K562 (cell line): Measurements from ENCODE around the gene ALB. TPM values are rescaled to one million over a fixed set of nuclear protein-coding genes. Genes with fewer than 3 reads are reported as not detected.

Experiments
- ATAC-seq: fragments of 200-7000 bp; cut with Tn5 transposase; 3 replicates; pipeline ENCODE4 v1.9.1; 2020; ENCODE audit warnings: moderate library complexity
- BruUV-seq: library from RNA; stranded (reverse); fragments of 400-500 nt; replicated peaks from 2 replicates; lab custom pipeline; 2021; lab: Mats Ljungman, UMichigan
- CTCF ChIA-PET: fragments of 300-600 bp; formaldehyde crosslinking; extraction: SDS; loops from one replicate; lab custom pipeline; 2021; ENCODE audit warnings: low intra/inter-chr PET ratio; lab: Yijun Ruan, JAX
- POLR2A ChIA-PET: fragments of 300-600, 350-650 bp; sonication (Branson Sonifier 250); formaldehyde crosslinking; extraction: SDS; loops from one replicate; lab custom pipeline; 2021; ENCODE audit warnings: antibody characterized with exemption, inconsistent platforms; lab: Yijun Ruan, JAX
- DNase-seq, 4 experiments: peaks; one replicate each; pipeline versions ENCODE4 v3.0.0 to v3.0.0-alpha.2; 2011 to 2018; ENCODE audit warnings: low spot score in 3 of 4, mixed read lengths in 3 of 4; ENCODE audit errors: extremely low read depth in 1 of 4
- FAIRE-seq: peaks from 2 replicates; lab custom pipeline; 2011; peaks lifted over from hg19 to GRCh38; lab: Jason Lieb, UNC
- H2AFZ ChIP-seq: 2 replicates; pipeline ENCODE4 v1.6.0; 2011; ENCODE audit warnings: low read depth, low read length, control low read depth, inconsistent platforms
- H3K27ac ChIP-seq: fragments of 200-600 bp; 3 replicates; pipeline ENCODE4 v1.8.0; 2011; ENCODE audit warnings: low read depth, mild to moderate bottlenecking, control low read depth, inconsistent platforms, low read length, moderate library complexity, mixed read lengths; ENCODE audit errors: extremely low read depth
- H3K27me3 ChIP-seq, 2 experiments: fragments of 300-600 bp in 1 of 2; 2 replicates in 1 of 2; 3 replicates in 1 of 2; pipeline versions ENCODE4 v1.6.0 to v1.8.0; 2011; ENCODE audit warnings: inconsistent platforms in 2 of 2, low read length in 2 of 2, mild to moderate bottlenecking in 1 of 2, mixed read lengths in 1 of 2, moderate library complexity in 1 of 2; ENCODE audit not compliant: control insufficient read depth in 2 of 2, insufficient read depth in 2 of 2
- H3K36me3 ChIP-seq: fragments of 300-600 bp; 3 replicates; pipeline ENCODE4 v1.8.0; 2011; ENCODE audit warnings: mild to moderate bottlenecking, low read length, inconsistent platforms; ENCODE audit not compliant: control insufficient read depth, insufficient read depth
- H3K4me1 ChIP-seq, 2 experiments: fragments of 200-600 bp in 1 of 2; replicated peaks in 1 of 2; 2 replicates in 1 of 2; 3 replicates in 1 of 2; pipeline versions ENCODE4 v1.5.1 to v1.8.0; 2011; ENCODE audit warnings: inconsistent platforms in 2 of 2, low read length in 2 of 2, mild to moderate bottlenecking in 1 of 2, mixed read lengths in 1 of 2, moderate library complexity in 1 of 2; ENCODE audit not compliant: control insufficient read depth in 2 of 2, insufficient read depth in 2 of 2
- H3K4me2 ChIP-seq: 2 replicates; pipeline ENCODE4 v1.6.1; 2011; ENCODE audit warnings: low read length, control low read depth, inconsistent platforms, mixed read lengths; ENCODE audit not compliant: insufficient read depth
- H3K4me3 ChIP-seq: fragments of 200-600 bp; sonication (generic), shearing (Covaris generic); 2 replicates; pipeline ENCODE4 v1.5.1; 2016; ENCODE audit warnings: control low read depth, inconsistent platforms
- H3K79me2 ChIP-seq: fragments of 200-600 bp; 3 replicates; pipeline ENCODE4 v1.8.0; 2011; ENCODE audit warnings: low read length, inconsistent platforms; ENCODE audit not compliant: control insufficient read depth, insufficient read depth
- H3K9ac ChIP-seq, 2 experiments: 2 replicates each; pipeline versions ENCODE4 v1.6.0 to v1.6.1; 2011; ENCODE audit warnings: low read depth in 2 of 2, low read length in 2 of 2, control low read depth in 1 of 2, inconsistent platforms in 1 of 2, mild to moderate bottlenecking in 1 of 2, mixed read lengths in 1 of 2; ENCODE audit not compliant: insufficient read depth in 1 of 2
- H3K9me1 ChIP-seq: one replicate; pipeline ENCODE4 v1.6.0; 2011; ENCODE audit warnings: inconsistent platforms, mild to moderate bottlenecking, low read length, moderate library complexity; ENCODE audit not compliant: control insufficient read depth, insufficient read depth
- H3K9me3 ChIP-seq: replicated peaks from 2 replicates; pipeline ENCODE4 v1.5.1; 2011; ENCODE audit warnings: low read depth, low read length, inconsistent platforms; ENCODE audit not compliant: control insufficient read depth, insufficient read depth
- H4K20me1 ChIP-seq: replicated peaks from 2 replicates; pipeline ENCODE4 v1.6.1; 2011; ENCODE audit warnings: low read length, inconsistent platforms, mixed read lengths; ENCODE audit not compliant: control insufficient read depth, insufficient read depth
- RBM15 ChIP-seq: fragments of 200-400 bp; formaldehyde crosslinking; IDR thresholded peaks from 2 replicates; pipeline ENCODE4 v1.6.1; 2018; ENCODE audit warnings: mild to moderate bottlenecking, low read length, moderate library complexity; ENCODE audit not compliant: insufficient read depth
- ZNF318 ChIP-seq, 2 experiments: fragments of 450-650 bp; IDR thresholded peaks; 2 replicates each; pipeline ENCODE4 v1.6.1; 2016; ENCODE audit warnings: mild to moderate bottlenecking in 2 of 2, borderline replicate concordance in 1 of 2, low read depth in 1 of 2, moderate library complexity in 1 of 2
- WGBS: fragments of 100-300 bp; shearing (Covaris generic); methylation state at CpG from one replicate; pipeline ENCODE4 v1.1.6; 2016; ENCODE audit warnings: low coverage, mixed read lengths; ENCODE audit not compliant: insufficient coverage; ENCODE audit errors: missing lambda C conversion rate; 5-methylcytosine and 5-hydroxymethylcytosine counted together
- in situ Hi-C: fragments of 300-500 bp; cut with MboI; formaldehyde crosslinking; loops from 4 replicates; pipeline ENCODE4 v1.15.0; 2018; ENCODE audit warnings: inconsistent platforms, mixed read lengths
- intact Hi-C: fragments of 100-400 bp; cut with micrococcal nuclease; formaldehyde crosslinking; loops from 2 replicates; pipeline ENCODE4 v1.14.2; 2022
- polyA plus RNA-seq, 8 experiments: library from polyadenylated mRNA; depleted of rRNA in 4 of 8; stranded (reverse) in 5 of 8; unstranded in 3 of 8; fragments of >200 nt; fragmentation: Nextera tagmentation in 2 of 8; fragmentation: Illumina TruSeq in 1 of 8; extraction: Ambion mirVana in 2 of 8; extraction: Trizol in 1 of 8; gene quantifications; 2 replicates each; pipeline versions ENCODE4 v1.2.1 to v1.2.3, GENCODE V29; 2011 to 2014; ENCODE audit warnings: inconsistent platforms in 1 of 8, missing spikeins in 1 of 8
- total RNA-seq, 7 experiments: library from RNA; depleted of rRNA in 6 of 7; stranded (reverse); fragments of >200 nt in 6 of 7; fragmentation: Illumina TruSeq in 2 of 7; extraction: Trizol in 2 of 7; gene quantifications; 2 replicates each; pipeline versions ENCODE4 v1.2.1 to v1.2.3, GENCODE V29; 2011 to 2021; ENCODE audit warnings: low replicate concordance in 1 of 7
- TF ChIP-seq, protein P1 (sequence below): fragments of 450-650 bp; formaldehyde crosslinking; IDR thresholded peaks from 2 replicates; pipeline ENCODE4 v1.4.0; 2020; ENCODE audit warnings: mild to moderate bottlenecking, moderate library complexity

ALB gene
- total and polyA plus RNA-seq, 9 of the 15 experiments (the other 6 are each of a cell fraction or from before 2014, with no cell fraction given): 0.04 to 18.5 (median 0.20) TPM; not detected in 2

GRCh38 chr4:73426666-73427065 lies 22.6 kb downstream of the ALB start:
- Histone ChIP-seq H2AFZ (no peak overlapping the region), H3K27me3 (no peaks in the 10 kb centered on the region), H3K4me1 (no peaks in the 10 kb centered on the region; a peak in 1 of 5 replicates), H3K9ac (no peak overlapping the region), H3K9me3 (no peaks in the 10 kb centered on the region), H3K4me3 (no peak overlapping the region), H3K27ac (no peak overlapping the region), H4K20me1 (no peaks in the 10 kb centered on the region), H3K79me2 (no peaks in the 10 kb centered on the region), H3K36me3 (no peaks in the 10 kb centered on the region), H3K4me2 (no peak overlapping the region), H3K9me1 (no peaks in the 10 kb centered on the region)
- DNase-seq: no peak
- no TSS peak for BruUV-seq
- in situ Hi-C loops: no loop called here
- no peak for ATAC-seq
- ChIA-PET POLR2A (no interaction called here), CTCF (no interaction called here)
- 22% methylated on average over 3 of the region's 3 CpGs for WGBS
- no peak for TF ChIP-seq RBM15
- TF ChIP-seq ZNF318 (IDR thresholded peaks at IDR 0.05; ENCODE audit: borderline replicate concordance in 1 of 2, low read depth in 1 of 2): no peak
- TF ChIP-seq, protein P1, sequence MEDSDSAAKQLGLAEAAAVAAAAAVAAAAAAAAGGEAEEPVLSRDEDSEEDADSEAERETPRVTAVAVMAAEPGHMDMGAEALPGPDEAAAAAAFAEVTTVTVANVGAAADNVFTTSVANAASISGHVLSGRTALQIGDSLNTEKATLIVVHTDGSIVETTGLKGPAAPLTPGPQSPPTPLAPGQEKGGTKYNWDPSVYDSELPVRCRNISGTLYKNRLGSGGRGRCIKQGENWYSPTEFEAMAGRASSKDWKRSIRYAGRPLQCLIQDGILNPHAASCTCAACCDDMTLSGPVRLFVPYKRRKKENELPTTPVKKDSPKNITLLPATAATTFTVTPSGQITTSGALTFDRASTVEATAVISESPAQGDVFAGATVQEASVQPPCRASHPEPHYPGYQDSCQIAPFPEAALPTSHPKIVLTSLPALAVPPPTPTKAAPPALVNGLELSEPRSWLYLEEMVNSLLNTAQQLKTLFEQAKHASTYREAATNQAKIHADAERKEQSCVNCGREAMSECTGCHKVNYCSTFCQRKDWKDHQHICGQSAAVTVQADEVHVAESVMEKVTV (CRISPR knock-in tag): no peak
- intact Hi-C loops: no loop called here
- no peak for FAIRE-seq
